AG04450 (cell line): ENCODE results near the gene COLQ. TPM values are rescaled to one million over a fixed set of nuclear protein-coding genes. Genes with fewer than 3 reads are reported as not detected.

Source experiments
- CTCF ChIA-PET: fragments of 300-600, 350-600 bp; formaldehyde crosslinking; extraction: SDS; loops from one replicate; lab custom pipeline; 2022; ENCODE audit warnings: antibody characterized with exemption, inconsistent platforms; lab: Charles Lee
- POLR2A ChIA-PET: fragments of 350-600 bp; formaldehyde crosslinking; extraction: SDS; loops from one replicate; lab custom pipeline; 2021; ENCODE audit warnings: antibody characterized with exemption, inconsistent platforms; lab: Yijun Ruan, JAX
- DNase-seq: peaks from one replicate; pipeline ENCODE4 v3.0.0-alpha.2; 2011; ENCODE audit warnings: low read depth, low spot score
- H3K27ac ChIP-seq: one replicate; pipeline ENCODE4 v1.5.1; 2012; ENCODE audit warnings: low read depth, low read length, control low read depth
- H3K27me3 ChIP-seq: one replicate; pipeline ENCODE4 v1.6.0; 2012; ENCODE audit warnings: low read length; ENCODE audit not compliant: control insufficient read depth, insufficient read depth
- H3K4me3 ChIP-seq: 2 replicates; pipeline ENCODE4 v1.5.1; 2011; ENCODE audit warnings: mild to moderate bottlenecking, low read depth, low read length, control low read depth
- H3K9me3 ChIP-seq: 2 replicates; pipeline ENCODE4 v1.5.1; 2012; ENCODE audit warnings: low read length; ENCODE audit not compliant: control insufficient read depth, insufficient read depth
- polyA plus RNA-seq: library from polyadenylated mRNA; depleted of rRNA; stranded (reverse); fragments of >200 nt; gene quantifications from 2 replicates; pipeline ENCODE4 v1.2.3, GENCODE V29; 2011
- TF ChIP-seq, protein P1 (sequence below): IDR thresholded peaks from 2 replicates; pipeline ENCODE4 v1.5.1; 2011; ENCODE audit warnings: low read depth, low read length, control low read depth, inconsistent platforms

Gene COLQ
- polyA plus RNA-seq, 1 experiment: 0.95 TPM

DNA sequence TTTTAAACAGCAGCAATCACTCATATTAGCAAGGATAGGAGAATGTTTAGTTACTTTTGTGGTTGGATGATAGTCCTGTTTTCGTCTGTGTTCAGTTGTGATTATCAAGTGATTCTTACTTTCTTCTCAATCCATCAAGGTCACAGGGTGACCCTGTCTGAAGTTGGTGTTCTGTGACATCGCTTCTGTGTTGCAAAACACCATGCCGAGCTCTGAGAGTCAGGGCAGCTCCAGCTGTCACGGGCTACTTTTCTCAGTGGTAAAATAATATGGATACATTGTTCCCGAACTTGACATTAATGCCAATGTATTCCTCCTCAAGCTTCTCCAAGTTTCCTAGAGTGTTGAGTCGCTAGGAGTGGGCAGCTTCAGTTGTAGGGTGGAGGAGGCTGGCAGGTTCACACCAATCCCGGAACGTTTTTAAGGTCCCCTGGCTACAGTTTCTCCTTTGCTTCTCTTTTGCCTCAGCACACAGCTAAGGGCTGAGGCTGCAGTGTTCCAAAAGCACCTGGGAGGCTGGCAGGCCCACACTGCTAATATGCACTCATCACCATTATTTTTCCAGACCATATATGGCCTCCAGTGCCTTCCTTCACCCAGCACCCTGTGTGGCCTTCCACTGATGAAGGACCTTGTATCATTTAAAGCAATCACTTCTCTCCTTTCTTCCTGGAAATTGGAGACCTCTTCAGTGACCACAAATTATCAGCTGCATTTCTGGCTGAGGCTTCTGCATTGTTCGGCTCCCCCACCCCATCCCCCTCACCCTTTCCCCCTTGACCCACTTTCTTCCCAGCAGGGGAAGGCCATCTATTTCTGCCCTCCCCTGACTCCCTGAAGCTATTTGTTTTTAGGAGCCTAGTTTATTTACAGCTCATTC, 25.8 kb downstream of the COLQ start:
- no peak for DNase-seq
- POLR2A ChIA-PET: no interaction called here
- Histone ChIP-seq H3K4me3 (no peak overlapping the region), H3K27me3 (peaks cover 2% of the 10 kb centered on the region), H3K9me3 (no peaks in the 10 kb centered on the region), H3K27ac (peak overlapping the region; percentile 11)
- CTCF ChIA-PET: interaction anchor here (0.9 to 1.1 kb wide), 2 partner anchors 24 to 91 kb away, joined by 3 read pairs; no protein-coding TSS in a partner anchor
- TF ChIP-seq, protein P1, sequence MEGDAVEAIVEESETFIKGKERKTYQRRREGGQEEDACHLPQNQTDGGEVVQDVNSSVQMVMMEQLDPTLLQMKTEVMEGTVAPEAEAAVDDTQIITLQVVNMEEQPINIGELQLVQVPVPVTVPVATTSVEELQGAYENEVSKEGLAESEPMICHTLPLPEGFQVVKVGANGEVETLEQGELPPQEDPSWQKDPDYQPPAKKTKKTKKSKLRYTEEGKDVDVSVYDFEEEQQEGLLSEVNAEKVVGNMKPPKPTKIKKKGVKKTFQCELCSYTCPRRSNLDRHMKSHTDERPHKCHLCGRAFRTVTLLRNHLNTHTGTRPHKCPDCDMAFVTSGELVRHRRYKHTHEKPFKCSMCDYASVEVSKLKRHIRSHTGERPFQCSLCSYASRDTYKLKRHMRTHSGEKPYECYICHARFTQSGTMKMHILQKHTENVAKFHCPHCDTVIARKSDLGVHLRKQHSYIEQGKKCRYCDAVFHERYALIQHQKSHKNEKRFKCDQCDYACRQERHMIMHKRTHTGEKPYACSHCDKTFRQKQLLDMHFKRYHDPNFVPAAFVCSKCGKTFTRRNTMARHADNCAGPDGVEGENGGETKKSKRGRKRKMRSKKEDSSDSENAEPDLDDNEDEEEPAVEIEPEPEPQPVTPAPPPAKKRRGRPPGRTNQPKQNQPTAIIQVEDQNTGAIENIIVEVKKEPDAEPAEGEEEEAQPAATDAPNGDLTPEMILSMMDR: no peak

DNA sequence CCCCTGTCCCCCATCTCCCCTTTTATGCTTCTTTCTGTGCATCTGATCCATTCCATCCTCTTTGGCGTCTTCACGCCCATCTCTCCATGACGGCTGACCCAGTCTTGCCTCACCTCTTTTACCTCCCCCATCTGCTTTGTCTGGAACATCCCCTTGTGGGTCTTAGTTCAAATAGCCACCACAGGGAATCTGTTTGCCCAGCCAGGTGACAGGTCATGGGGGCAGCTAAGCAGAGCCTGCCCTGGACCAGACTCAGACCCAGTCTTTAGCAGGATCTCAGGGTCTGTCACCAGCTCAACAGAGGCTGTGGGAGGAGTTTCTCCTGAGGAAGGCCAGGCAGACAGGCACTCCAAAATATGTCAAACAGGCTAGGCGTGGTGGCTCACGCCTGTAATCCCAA, 28.1 kb downstream of the COLQ start:
- no peak overlapping the region for H3K27ac ChIP-seq
- H3K9me3 ChIP-seq: no peaks in the 10 kb centered on the region
- TF ChIP-seq, protein P1: no peak
- H3K27me3 ChIP-seq: peaks cover 2% of the 10 kb centered on the region
- no peak for DNase-seq
- no peak overlapping the region for H3K4me3 ChIP-seq
- ChIA-PET CTCF (interaction anchor here (1.0 kb wide), 1 partner anchor 88 kb away, joined by 3 read pairs; no protein-coding TSS in a partner anchor), POLR2A (no interaction called here)

DNA sequence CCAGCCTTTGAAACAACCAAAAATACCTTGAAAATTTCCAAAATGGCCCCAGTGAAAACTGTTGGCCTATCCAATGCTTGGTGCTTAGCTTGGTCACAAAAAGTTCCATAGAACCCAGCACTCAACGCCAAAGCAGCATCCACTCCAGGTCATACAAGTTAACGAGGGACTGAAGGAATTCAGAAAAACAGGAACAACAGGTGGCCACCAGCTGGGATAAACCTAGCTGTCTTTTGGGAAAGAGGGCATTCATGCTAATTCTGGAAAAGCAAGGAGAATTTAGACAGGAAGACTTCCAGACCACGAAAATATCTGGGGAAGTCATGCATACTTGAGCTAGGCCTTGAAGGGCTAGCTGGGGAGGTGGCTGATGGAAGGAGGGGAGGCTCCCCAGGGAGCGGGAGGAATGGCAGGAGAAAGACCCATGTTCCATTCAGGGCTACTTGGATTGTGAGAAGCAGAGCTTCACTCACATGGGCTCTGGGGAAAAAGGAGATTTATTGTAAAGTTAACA, 28.6 kb downstream of the COLQ start:
- ChIA-PET CTCF (interaction anchor here (1.0 kb wide), 1 partner anchor 87 kb away, joined by 3 read pairs; no protein-coding TSS in a partner anchor), POLR2A (no interaction called here)
- TF ChIP-seq, protein P1: no peak
- no peak overlapping the region for H3K4me3 ChIP-seq
- no peak for DNase-seq
- H3K27ac ChIP-seq: no peak overlapping the region
- peaks cover 2% of the 10 kb centered on the region for H3K27me3 ChIP-seq
- H3K9me3 ChIP-seq: no peaks in the 10 kb centered on the region

DNA sequence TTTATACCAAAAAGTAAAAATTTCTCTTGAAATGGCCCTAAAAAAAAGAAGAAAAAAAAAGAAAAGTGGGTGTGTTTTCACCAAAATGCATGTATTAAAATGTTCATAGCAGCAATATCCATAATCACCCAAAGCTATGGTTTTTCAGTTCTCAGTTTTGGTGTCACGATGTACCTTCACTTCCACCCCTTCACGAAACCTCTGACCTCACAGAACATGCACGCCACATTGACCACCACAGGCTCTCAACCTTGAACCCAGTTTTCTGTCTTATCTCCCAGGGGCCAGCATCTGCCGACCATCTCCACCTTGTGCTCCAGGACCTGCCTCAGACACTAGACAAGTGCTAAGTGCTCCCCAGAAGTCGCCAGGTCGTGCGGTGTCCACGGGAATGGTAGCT, 30.4 kb downstream of the COLQ start:
- CTCF ChIA-PET: interaction anchor here (0.7 to 1.4 kb wide), 2 partner anchors 66 to 403 kb away, joined by 4 to 5 read pairs; no protein-coding TSS in a partner anchor
- TF ChIP-seq, protein P1: no peak
- POLR2A ChIA-PET: no interaction called here

DNA sequence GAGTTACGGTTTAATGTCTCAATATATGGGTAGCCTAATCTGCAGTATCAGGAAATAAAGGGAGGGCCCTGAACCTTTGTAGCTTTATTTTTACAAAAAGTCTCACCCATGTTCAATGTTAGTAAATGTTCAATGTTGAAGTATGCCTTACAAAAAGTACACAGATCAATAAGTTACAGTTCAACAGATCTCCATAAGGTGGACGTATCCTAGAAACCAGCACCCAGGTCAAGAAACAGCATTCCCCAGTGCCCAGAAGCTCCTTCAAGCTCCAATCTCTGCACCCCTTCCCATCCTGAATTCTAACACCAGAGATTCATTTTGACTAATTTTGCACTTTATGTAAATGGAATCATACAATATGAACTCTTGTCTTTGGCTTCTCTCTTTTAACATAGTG, 31.3 kb downstream of the COLQ start:
- H3K4me3 ChIP-seq: no peak overlapping the region
- TF ChIP-seq, protein P1: no peak
- POLR2A ChIA-PET: no interaction called here
- DNase-seq: no peak
- CTCF ChIA-PET: interaction anchor here (0.6 to 1.4 kb wide), 2 partner anchors 67 to 322 kb away, joined by 3 to 4 read pairs; no protein-coding TSS in a partner anchor
- H3K27ac ChIP-seq: no peak overlapping the region
- no peaks in the 10 kb centered on the region for H3K27me3 ChIP-seq
- no peaks in the 10 kb centered on the region for H3K9me3 ChIP-seq

More for the DNA sequence above, 30.4 kb downstream of the COLQ start:
- DNase-seq: no peak
- Histone ChIP-seq H3K4me3 (no peak overlapping the region), H3K27me3 (no peaks in the 10 kb centered on the region), H3K9me3 (no peaks in the 10 kb centered on the region), H3K27ac (no peak overlapping the region)
